OCI-LY7 (cell line): ENCODE data around the gene COL28A1. TPM values are rescaled to one million over a fixed set of nuclear protein-coding genes. Genes with fewer than 3 reads are reported as not detected.

ENCODE experiments used
- BruUV-seq: library from RNA; stranded (reverse); fragments of 400-500 nt; replicated peaks from 2 replicates; lab custom pipeline; 2021; lab: Mats Ljungman, UMichigan
- CTCF ChIA-PET: fragments of 300-600 bp; sonication (Branson Sonifier 250); formaldehyde crosslinking; loops from one replicate; lab custom pipeline; 2022; ENCODE audit warnings: antibody characterized with exemption; ENCODE audit not compliant: unreplicated experiment; lab: Charles Lee
- POLR2A ChIA-PET: fragments of 300-600 bp; sonication (Branson Sonifier 250); formaldehyde crosslinking; loops from one replicate; lab custom pipeline; 2022; ENCODE audit warnings: antibody characterized with exemption; lab: Charles Lee
- DNase-seq: peaks from one replicate; pipeline ENCODE4 v3.0.0-alpha.2; 2015; ENCODE audit warnings: low spot score
- H2AFZ ChIP-seq: fragments of 200-600 bp; sonication (generic), shearing (Covaris generic); 2 replicates; pipeline ENCODE4 v1.6.1; 2014; ENCODE audit warnings: mild to moderate bottlenecking, antibody characterized with exemption, low read length, moderate library complexity
- H3K27ac ChIP-seq: fragments of 200-600 bp; sonication (generic); 2 replicates; pipeline ENCODE4 v1.5.1; 2014; ENCODE audit warnings: mixed run types, low read depth, mild to moderate bottlenecking, moderate library complexity, low read length, inconsistent platforms; ENCODE audit not compliant: poor library complexity, severe bottlenecking
- H3K36me3 ChIP-seq: fragments of 200-600 bp; sonication (generic); 2 replicates; pipeline ENCODE4 v1.6.1; 2014; ENCODE audit warnings: mild to moderate bottlenecking, antibody characterized with exemption, low read length, moderate library complexity, mixed read lengths; ENCODE audit not compliant: insufficient read depth
- H3K4me1 ChIP-seq: fragments of 200-600 bp; sonication (generic); 2 replicates; pipeline ENCODE4 v1.5.1; 2014; ENCODE audit warnings: mild to moderate bottlenecking, low read length; ENCODE audit not compliant: insufficient read depth, poor library complexity, severe bottlenecking
- H3K4me2 ChIP-seq: fragments of 200-600 bp; sonication (generic); 2 replicates; pipeline ENCODE4 v1.6.1; 2014; ENCODE audit warnings: mild to moderate bottlenecking, low read length
- H3K4me3 ChIP-seq: fragments of 200-600 bp; sonication (generic); 2 replicates; pipeline ENCODE4 v1.5.1; 2014; ENCODE audit warnings: mild to moderate bottlenecking, low read depth, low read length; ENCODE audit not compliant: poor library complexity, severe bottlenecking
- H3K79me2 ChIP-seq: fragments of 200-600 bp; sonication (generic); 2 replicates; pipeline ENCODE4 v1.6.1; 2016; ENCODE audit warnings: low read depth, mild to moderate bottlenecking, low read length, moderate library complexity, mixed read lengths; ENCODE audit not compliant: insufficient read depth
- H3K9me2 ChIP-seq: fragments of 200-600 bp; sonication (generic); 2 replicates; pipeline ENCODE4 v1.6.1; 2016; ENCODE audit warnings: mild to moderate bottlenecking, low read length, mixed read lengths; ENCODE audit not compliant: insufficient read depth
- H3K9me3 ChIP-seq: fragments of 200-600 bp; sonication (generic); 2 replicates; pipeline ENCODE4 v1.6.1; 2014; ENCODE audit warnings: mild to moderate bottlenecking, mixed run types, low read length, mixed read lengths
- H4K20me1 ChIP-seq: fragments of 200-600 bp; sonication (generic); 2 replicates; pipeline ENCODE4 v1.6.1; 2014; ENCODE audit warnings: mild to moderate bottlenecking, antibody characterized with exemption, low read length, moderate library complexity, mixed read lengths; ENCODE audit not compliant: insufficient read depth
- EZH2phosphoT487 ChIP-seq: fragments of 200-600 bp; sonication (generic); IDR thresholded peaks from 2 replicates; pipeline ENCODE4 v1.6.1; 2018; ENCODE audit warnings: low read depth, borderline replicate concordance, mild to moderate bottlenecking, mixed run types, antibody characterized with exemption, low read length, moderate library complexity, mixed read lengths
- intact Hi-C: fragments of 100-400 bp; cut with micrococcal nuclease; formaldehyde crosslinking; loops from one replicate; pipeline ENCODE4 v1.10.0; 2022; ENCODE audit not compliant: unreplicated experiment
- total RNA-seq, 2 experiments: library from RNA; depleted of rRNA in 1 of 2; stranded (reverse); fragments of >200 nt in 1 of 2; shearing (Covaris generic) in 1 of 2; gene quantifications; 2 replicates each; pipeline ENCODE4 v1.2.3, GENCODE V29; 2014 to 2022
- TF ChIP-seq, protein P1 (sequence below): fragments of 200-600 bp; sonication (generic); conservative IDR thresholded peaks from 2 replicates; pipeline ENCODE4 v1.5.1; 2014; ENCODE audit warnings: mild to moderate bottlenecking, antibody characterized with exemption, low read length, moderate library complexity, mixed read lengths

The COL28A1 gene
- total RNA-seq, 2 experiments from 2014 or later, result not detected

DNA sequence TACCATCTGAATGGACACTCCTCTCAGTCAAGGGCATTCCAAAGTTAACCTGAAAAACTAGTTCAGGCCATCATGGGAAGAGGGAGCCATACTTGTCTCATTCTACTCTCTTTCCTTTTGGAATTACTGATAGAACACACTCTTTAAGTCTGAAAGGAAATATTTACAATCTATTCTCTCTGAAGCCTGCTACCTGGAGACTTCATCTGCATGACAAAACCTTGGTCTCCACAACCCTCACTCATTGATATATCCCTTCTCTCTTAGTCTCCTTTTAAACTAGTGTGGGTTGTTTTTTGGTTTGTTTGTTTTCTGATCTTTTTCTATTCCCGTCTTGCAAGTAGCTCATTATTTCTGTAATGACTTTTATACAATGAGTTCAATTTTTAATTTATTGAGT, 183.8 kb downstream of the COL28A1 start:
- ChIA-PET POLR2A (no interaction called here), CTCF (no interaction called here)
- Histone ChIP-seq H3K27ac (no peak overlapping the region), H2AFZ (no peak overlapping the region), H3K4me1 (no peaks in the 10 kb centered on the region), H3K4me2 (no peak overlapping the region), H3K4me3 (no peak overlapping the region), H3K79me2 (no peaks in the 10 kb centered on the region), H3K36me3 (no peaks in the 10 kb centered on the region), H3K9me2 (no peaks in the 10 kb centered on the region), H3K9me3 (no peaks in the 10 kb centered on the region), H4K20me1 (no peaks in the 10 kb centered on the region)
- TF ChIP-seq, protein P1, sequence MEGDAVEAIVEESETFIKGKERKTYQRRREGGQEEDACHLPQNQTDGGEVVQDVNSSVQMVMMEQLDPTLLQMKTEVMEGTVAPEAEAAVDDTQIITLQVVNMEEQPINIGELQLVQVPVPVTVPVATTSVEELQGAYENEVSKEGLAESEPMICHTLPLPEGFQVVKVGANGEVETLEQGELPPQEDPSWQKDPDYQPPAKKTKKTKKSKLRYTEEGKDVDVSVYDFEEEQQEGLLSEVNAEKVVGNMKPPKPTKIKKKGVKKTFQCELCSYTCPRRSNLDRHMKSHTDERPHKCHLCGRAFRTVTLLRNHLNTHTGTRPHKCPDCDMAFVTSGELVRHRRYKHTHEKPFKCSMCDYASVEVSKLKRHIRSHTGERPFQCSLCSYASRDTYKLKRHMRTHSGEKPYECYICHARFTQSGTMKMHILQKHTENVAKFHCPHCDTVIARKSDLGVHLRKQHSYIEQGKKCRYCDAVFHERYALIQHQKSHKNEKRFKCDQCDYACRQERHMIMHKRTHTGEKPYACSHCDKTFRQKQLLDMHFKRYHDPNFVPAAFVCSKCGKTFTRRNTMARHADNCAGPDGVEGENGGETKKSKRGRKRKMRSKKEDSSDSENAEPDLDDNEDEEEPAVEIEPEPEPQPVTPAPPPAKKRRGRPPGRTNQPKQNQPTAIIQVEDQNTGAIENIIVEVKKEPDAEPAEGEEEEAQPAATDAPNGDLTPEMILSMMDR, result no peak
- TF ChIP-seq EZH2phosphoT487, result no peak
- no TSS peak for BruUV-seq
- no peak for DNase-seq
- intact Hi-C loops, result loop anchor here (2.0 kb wide), 1 partner anchor 169 kb away; the partner anchor contains the start of gene C1GALT1

DNA sequence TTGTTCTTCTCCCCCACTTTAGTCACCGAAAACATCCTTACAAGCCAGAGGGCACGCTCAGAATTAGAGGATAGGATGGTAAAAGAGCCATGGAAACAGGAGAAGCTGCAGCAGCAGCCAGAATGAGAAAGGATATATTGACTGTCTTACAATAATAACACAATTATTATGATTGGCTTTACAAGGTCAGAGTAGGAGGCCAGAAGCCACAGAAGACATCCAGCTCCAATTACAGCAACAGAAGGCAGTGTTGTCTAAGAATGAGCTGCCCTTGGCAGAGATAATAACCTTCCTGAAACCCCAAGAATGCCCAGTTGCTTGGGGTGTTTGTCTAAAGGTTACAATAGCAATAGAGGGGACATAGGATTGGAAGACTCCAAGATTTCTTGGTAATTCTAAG, 184.5 kb downstream of the COL28A1 start:
- Histone ChIP-seq H3K9me2 (no peaks in the 10 kb centered on the region), H3K4me2 (no peak overlapping the region), H3K4me1 (no peaks in the 10 kb centered on the region), H3K9me3 (no peaks in the 10 kb centered on the region), H3K27ac (no peak overlapping the region), H4K20me1 (no peaks in the 10 kb centered on the region), H3K4me3 (no peak overlapping the region), H2AFZ (no peak overlapping the region), H3K79me2 (no peaks in the 10 kb centered on the region), H3K36me3 (no peaks in the 10 kb centered on the region)
- CTCF ChIA-PET, result no interaction called here
- POLR2A ChIA-PET, result no interaction called here
- TF ChIP-seq EZH2phosphoT487, result no peak
- TF ChIP-seq, protein P1, result no peak
- BruUV-seq, result no TSS peak
- DNase-seq, result no peak
- intact Hi-C loops, result no loop called here

DNA sequence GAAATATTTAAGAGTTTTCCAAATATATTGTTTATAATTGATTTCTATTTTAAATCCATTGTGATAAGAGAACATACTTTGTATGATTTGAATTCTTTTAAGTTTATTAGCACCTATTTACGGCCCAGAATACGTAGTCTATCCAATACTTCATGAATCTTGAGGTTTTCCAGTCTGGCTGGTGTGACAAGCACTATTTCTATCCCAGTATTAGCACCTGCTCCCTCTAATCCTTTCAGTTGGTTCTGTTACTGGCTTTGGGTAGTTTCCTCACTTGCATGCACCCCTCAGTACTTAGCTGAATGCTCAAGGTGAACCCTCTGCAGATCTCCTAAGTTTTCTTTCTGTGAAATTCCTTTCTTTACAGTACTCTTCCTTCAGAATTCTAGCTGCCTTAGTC, 186.5 kb downstream of the COL28A1 start:
- ChIA-PET POLR2A (no interaction called here), CTCF (no interaction called here)
- Histone ChIP-seq H3K4me1 (no peaks in the 10 kb centered on the region), H3K9me2 (no peaks in the 10 kb centered on the region), H3K4me3 (no peak overlapping the region), H3K36me3 (no peaks in the 10 kb centered on the region), H3K27ac (no peak overlapping the region), H2AFZ (no peak overlapping the region), H3K4me2 (no peak overlapping the region), H3K79me2 (no peaks in the 10 kb centered on the region), H4K20me1 (no peaks in the 10 kb centered on the region), H3K9me3 (no peaks in the 10 kb centered on the region)
- BruUV-seq, result no TSS peak
- intact Hi-C loops, result no loop called here
- no peak for DNase-seq
- TF ChIP-seq, protein P1, result no peak
- no peak for TF ChIP-seq EZH2phosphoT487
